ENCODE measurements around the gene FBXO30. TPM values are rescaled to one million over a fixed set of nuclear protein-coding genes. Genes with fewer than 3 reads are reported as not detected.
A peak's percentile ranks its signal among the peaks of the same experiment; 100 is the strongest.

Gene FBXO30
- total and polyA plus RNA-seq, 9 of the 15 experiments (the other 6 are each of a cell fraction or from before 2014, with no cell fraction given): 3.6 to 12.8 (median 7.1) TPM

DNA sequence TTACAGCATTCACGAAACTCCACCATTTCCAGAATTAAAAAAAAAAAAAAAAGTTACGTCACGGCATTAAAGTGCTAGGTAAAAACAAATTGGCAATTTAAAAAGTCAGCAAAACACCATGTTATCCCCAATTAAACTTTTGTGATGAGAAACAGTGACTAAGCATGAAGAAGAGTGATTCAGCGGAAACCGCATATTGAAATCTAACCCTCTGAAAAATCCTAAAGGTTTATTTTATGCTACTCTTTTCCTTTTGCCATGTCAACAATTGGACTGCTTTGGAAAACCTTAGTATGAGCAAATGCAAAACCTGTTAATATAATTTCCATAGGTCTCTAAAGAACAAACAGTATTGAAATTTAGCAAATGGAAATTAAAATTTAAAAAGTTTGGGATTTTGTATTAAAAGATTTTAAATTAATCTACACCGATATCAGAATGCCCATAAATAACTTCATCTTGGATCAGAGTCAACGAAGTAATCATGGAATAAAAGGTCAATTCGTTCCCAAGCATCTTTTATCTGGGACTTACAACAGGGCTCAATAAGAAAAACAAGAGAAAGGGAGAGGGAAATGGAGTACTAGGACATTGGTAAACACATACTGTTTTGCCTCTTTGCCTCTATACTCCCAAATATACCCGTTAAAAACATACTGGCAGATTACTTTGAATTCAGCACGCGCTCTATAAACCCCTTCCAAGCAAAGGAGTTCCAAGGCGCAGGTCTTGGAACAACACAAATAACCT is 1.1 kb downstream of the FBXO30 start (continued):
- peak; percentile 99 for TF ChIP-seq BACH1 (tag; IDR thresholded peaks at IDR 0.05)
- no peak for TF ChIP-seq THRAP3 (IDR thresholded peaks at IDR 0.05; ENCODE audit: borderline replicate concordance)
- no peak for TF ChIP-seq TAF1 (IDR thresholded peaks at IDR 0.05; ENCODE audit: control insufficient read depth, extremely low read depth, insufficient read depth, low read length, severe bottlenecking)
- TF ChIP-seq SIN3A (IDR thresholded peaks at IDR 0.05; ENCODE audit: borderline replicate concordance in 2 of 2, control insufficient read depth in 1 of 2, low read depth in 2 of 2, low read length in 2 of 2): peak in 1 of 2 experiments; percentile 42; a peak in 1 of 4 replicates
- TF ChIP-seq, protein P1, sequence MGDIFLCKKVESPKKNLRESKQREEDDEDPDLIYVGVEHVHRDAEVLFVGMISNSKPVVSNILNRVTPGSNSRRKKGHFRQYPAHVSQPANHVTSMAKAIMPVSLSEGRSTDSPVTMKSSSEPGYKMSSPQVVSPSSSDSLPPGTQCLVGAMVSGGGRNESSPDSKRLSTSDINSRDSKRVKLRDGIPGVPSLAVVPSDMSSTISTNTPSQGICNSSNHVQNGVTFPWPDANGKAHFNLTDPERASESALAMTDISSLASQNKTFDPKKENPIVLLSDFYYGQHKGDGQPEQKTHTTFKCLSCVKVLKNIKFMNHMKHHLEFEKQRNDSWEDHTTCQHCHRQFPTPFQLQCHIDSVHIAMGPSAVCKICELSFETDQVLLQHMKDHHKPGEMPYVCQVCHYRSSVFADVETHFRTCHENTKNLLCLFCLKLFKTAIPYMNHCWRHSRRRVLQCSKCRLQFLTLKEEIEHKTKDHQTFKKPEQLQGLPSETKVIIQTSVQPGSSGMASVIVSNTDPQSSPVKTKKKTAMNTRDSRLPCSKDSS (IDR thresholded peaks at IDR 0.05; ENCODE audit: low read depth, partially characterized antibody): no peak
- no peak for TF ChIP-seq DACH1 (IDR thresholded peaks at IDR 0.05; ENCODE audit: partially characterized antibody)
- TF ChIP-seq ETS2 (tag; IDR thresholded peaks at IDR 0.05; ENCODE audit: borderline replicate concordance, poor library complexity, severe bottlenecking): no peak
- TF ChIP-seq ZNF766 (CRISPR knock-in tag; conservative IDR thresholded peaks at IDR 0.05): peak; percentile 92
- TF ChIP-seq ZNF764 (CRISPR knock-in tag; IDR thresholded peaks at IDR 0.05; ENCODE audit: low read depth): no peak
- no peak for TF ChIP-seq BRF1 (IDR thresholded peaks at IDR 0.05; ENCODE audit: borderline replicate concordance, extremely low read depth, insufficient read length)
- TF ChIP-seq WHSC1 (IDR thresholded peaks at IDR 0.05; ENCODE audit: low read length): no peak
- no peak for TF ChIP-seq ZNF324 (CRISPR knock-in tag; IDR thresholded peaks at IDR 0.05)
- TF ChIP-seq MAFF (IDR thresholded peaks at IDR 0.05; ENCODE audit: low read length): peak; percentile 97
- TF ChIP-seq, protein P2, sequence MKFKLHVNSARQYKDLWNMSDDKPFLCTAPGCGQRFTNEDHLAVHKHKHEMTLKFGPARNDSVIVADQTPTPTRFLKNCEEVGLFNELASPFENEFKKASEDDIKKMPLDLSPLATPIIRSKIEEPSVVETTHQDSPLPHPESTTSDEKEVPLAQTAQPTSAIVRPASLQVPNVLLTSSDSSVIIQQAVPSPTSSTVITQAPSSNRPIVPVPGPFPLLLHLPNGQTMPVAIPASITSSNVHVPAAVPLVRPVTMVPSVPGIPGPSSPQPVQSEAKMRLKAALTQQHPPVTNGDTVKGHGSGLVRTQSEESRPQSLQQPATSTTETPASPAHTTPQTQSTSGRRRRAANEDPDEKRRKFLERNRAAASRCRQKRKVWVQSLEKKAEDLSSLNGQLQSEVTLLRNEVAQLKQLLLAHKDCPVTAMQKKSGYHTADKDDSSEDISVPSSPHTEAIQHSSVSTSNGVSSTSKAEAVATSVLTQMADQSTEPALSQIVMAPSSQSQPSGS (CRISPR knock-in tag; IDR thresholded peaks at IDR 0.05): no peak
- TF ChIP-seq, protein P3, sequence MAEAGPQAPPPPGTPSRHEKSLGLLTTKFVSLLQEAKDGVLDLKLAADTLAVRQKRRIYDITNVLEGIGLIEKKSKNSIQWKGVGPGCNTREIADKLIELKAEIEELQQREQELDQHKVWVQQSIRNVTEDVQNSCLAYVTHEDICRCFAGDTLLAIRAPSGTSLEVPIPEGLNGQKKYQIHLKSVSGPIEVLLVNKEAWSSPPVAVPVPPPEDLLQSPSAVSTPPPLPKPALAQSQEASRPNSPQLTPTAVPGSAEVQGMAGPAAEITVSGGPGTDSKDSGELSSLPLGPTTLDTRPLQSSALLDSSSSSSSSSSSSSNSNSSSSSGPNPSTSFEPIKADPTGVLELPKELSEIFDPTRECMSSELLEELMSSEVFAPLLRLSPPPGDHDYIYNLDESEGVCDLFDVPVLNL (CRISPR knock-in tag; IDR thresholded peaks at IDR 0.05; ENCODE audit: low read depth): no peak
- no peak for TF ChIP-seq NR2F6 (CRISPR knock-in tag; IDR thresholded peaks at IDR 0.05)
- TF ChIP-seq, protein P4, sequence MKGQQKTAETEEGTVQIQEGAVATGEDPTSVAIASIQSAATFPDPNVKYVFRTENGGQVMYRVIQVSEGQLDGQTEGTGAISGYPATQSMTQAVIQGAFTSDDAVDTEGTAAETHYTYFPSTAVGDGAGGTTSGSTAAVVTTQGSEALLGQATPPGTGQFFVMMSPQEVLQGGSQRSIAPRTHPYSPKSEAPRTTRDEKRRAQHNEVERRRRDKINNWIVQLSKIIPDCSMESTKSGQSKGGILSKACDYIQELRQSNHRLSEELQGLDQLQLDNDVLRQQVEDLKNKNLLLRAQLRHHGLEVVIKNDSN (CRISPR knock-in tag; IDR thresholded peaks at IDR 0.05): no peak
- TF ChIP-seq, protein P5, sequence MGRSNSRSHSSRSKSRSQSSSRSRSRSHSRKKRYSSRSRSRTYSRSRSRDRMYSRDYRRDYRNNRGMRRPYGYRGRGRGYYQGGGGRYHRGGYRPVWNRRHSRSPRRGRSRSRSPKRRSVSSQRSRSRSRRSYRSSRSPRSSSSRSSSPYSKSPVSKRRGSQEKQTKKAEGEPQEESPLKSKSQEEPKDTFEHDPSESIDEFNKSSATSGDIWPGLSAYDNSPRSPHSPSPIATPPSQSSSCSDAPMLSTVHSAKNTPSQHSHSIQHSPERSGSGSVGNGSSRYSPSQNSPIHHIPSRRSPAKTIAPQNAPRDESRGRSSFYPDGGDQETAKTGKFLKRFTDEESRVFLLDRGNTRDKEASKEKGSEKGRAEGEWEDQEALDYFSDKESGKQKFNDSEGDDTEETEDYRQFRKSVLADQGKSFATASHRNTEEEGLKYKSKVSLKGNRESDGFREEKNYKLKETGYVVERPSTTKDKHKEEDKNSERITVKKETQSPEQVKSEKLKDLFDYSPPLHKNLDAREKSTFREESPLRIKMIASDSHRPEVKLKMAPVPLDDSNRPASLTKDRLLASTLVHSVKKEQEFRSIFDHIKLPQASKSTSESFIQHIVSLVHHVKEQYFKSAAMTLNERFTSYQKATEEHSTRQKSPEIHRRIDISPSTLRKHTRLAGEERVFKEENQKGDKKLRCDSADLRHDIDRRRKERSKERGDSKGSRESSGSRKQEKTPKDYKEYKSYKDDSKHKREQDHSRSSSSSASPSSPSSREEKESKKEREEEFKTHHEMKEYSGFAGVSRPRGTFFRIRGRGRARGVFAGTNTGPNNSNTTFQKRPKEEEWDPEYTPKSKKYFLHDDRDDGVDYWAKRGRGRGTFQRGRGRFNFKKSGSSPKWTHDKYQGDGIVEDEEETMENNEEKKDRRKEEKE (IDR thresholded peaks at IDR 0.05; ENCODE audit: borderline replicate concordance in 1 of 2, control insufficient read depth in 1 of 2, low read depth in 2 of 2, low read length in 1 of 2): no peak
- no peak for TF ChIP-seq CSDE1 (IDR thresholded peaks at IDR 0.05)

All from K562 (cell line).